ENCODE results near the gene OR5M10.

Gene OR5M10

GRCh38 chr11:56545531-56545930 is 32.0 kb downstream of the OR5M10 start:
- no peaks in the 10 kb centered on the region for H3F3A ChIP-seq (ENCODE audit: low read depth)
- H3K4me2 ChIP-seq (ENCODE audit: low read depth, low read length, poor library complexity, severe bottlenecking), result no peak overlapping the region
- H3K79me2 ChIP-seq (ENCODE audit: insufficient read depth, low read length), result no peaks in the 10 kb centered on the region
- H3K9me3 ChIP-seq (ENCODE audit: insufficient read depth, low read depth, low read length), result no peaks in the 10 kb centered on the region
- no peaks in the 10 kb centered on the region for H3K4me1 ChIP-seq (ENCODE audit: insufficient read depth, low read length, poor library complexity, severe bottlenecking)
- H3K27me3 ChIP-seq (ENCODE audit: insufficient read depth, low read length, poor library complexity, severe bottlenecking), result no peaks in the 10 kb centered on the region
- H2AFZ ChIP-seq (ENCODE audit: low read length), result no peak overlapping the region
- H3K4me3 ChIP-seq (ENCODE audit: low read length, poor library complexity, severe bottlenecking), result no peak overlapping the region
- TF ChIP-seq EZH2phosphoT487 (IDR thresholded peaks at IDR 0.05; ENCODE audit: borderline replicate concordance) (no peak), CTCF (conservative IDR thresholded peaks at IDR 0.05; ENCODE audit: low read length) (no peak)
- H3K36me3 ChIP-seq (ENCODE audit: insufficient read depth, low read length), result no peaks in the 10 kb centered on the region
- H3K9ac ChIP-seq (ENCODE audit: low read depth, low read length, poor library complexity, severe bottlenecking), result no peak overlapping the region
- H4K20me1 ChIP-seq (ENCODE audit: insufficient read depth, low read length, poor library complexity, severe bottlenecking), result no peaks in the 10 kb centered on the region
- no peaks in the 10 kb centered on the region for H3K9me2 ChIP-seq (replicated peaks; ENCODE audit: low read depth, low read length)

GRCh38 chr11:56543739-56544138 is 33.8 kb downstream of the OR5M10 start:
- Histone ChIP-seq H3K9me3 (ENCODE audit: insufficient read depth, low read depth, low read length) (no peaks in the 10 kb centered on the region), H3F3A (ENCODE audit: low read depth) (no peaks in the 10 kb centered on the region), H3K4me2 (ENCODE audit: low read depth, low read length, poor library complexity, severe bottlenecking) (no peak overlapping the region), H3K4me1 (ENCODE audit: insufficient read depth, low read length, poor library complexity, severe bottlenecking) (no peaks in the 10 kb centered on the region), H3K4me3 (ENCODE audit: low read length, poor library complexity, severe bottlenecking) (no peak overlapping the region), H3K36me3 (ENCODE audit: insufficient read depth, low read length) (no peaks in the 10 kb centered on the region), H4K20me1 (ENCODE audit: insufficient read depth, low read length, poor library complexity, severe bottlenecking) (no peaks in the 10 kb centered on the region), H3K9ac (ENCODE audit: low read depth, low read length, poor library complexity, severe bottlenecking) (no peak overlapping the region), H2AFZ (ENCODE audit: low read length) (no peak overlapping the region), H3K79me2 (ENCODE audit: insufficient read depth, low read length) (no peaks in the 10 kb centered on the region), H3K9me2 (replicated peaks; ENCODE audit: low read depth, low read length) (no peaks in the 10 kb centered on the region), H3K27me3 (ENCODE audit: insufficient read depth, low read length, poor library complexity, severe bottlenecking) (no peaks in the 10 kb centered on the region)
- TF ChIP-seq EZH2phosphoT487 (IDR thresholded peaks at IDR 0.05; ENCODE audit: borderline replicate concordance), result no peak
- no peak for TF ChIP-seq CTCF (conservative IDR thresholded peaks at IDR 0.05; ENCODE audit: low read length)

- TF ChIP-seq CTCF (conservative IDR thresholded peaks at IDR 0.05; ENCODE audit: low read length), result no peak
- no peak for TF ChIP-seq EZH2phosphoT487 (IDR thresholded peaks at IDR 0.05; ENCODE audit: borderline replicate concordance)
- Histone ChIP-seq H4K20me1 (ENCODE audit: insufficient read depth, low read length, poor library complexity, severe bottlenecking) (no peaks in the 10 kb centered on the region), H3K4me1 (ENCODE audit: insufficient read depth, low read length, poor library complexity, severe bottlenecking) (no peaks in the 10 kb centered on the region), H3K4me3 (ENCODE audit: low read length, poor library complexity, severe bottlenecking) (no peak within 1 kb of the TSS), H3K9me3 (ENCODE audit: insufficient read depth, low read depth, low read length) (no peaks in the 10 kb centered on the region), H3K27me3 (ENCODE audit: insufficient read depth, low read length, poor library complexity, severe bottlenecking) (no peaks in the 10 kb centered on the region), H3K9ac (ENCODE audit: low read depth, low read length, poor library complexity, severe bottlenecking) (no peak within 1 kb of the TSS), H3F3A (ENCODE audit: low read depth) (no peaks in the 10 kb centered on the region), H3K79me2 (ENCODE audit: insufficient read depth, low read length) (no peaks in the 10 kb centered on the region), H3K36me3 (ENCODE audit: insufficient read depth, low read length) (no peaks in the 10 kb centered on the region), H3K9me2 (replicated peaks; ENCODE audit: low read depth, low read length) (no peaks in the 10 kb centered on the region), H2AFZ (ENCODE audit: low read length) (no peak within 1 kb of the TSS), H3K4me2 (ENCODE audit: low read depth, low read length, poor library complexity, severe bottlenecking) (no peak within 1 kb of the TSS)
Observed at GRCh38 chr11:56543157-56543556, 34.4 kb downstream of the OR5M10 start, which contains the start of gene OR5M11. Gene OR5M11, minus strand, starts transcription at chr11:56543257. Its CDS starts 0 bp downstream, at chr11:56543257.
